K562 (cell line): Measurements from ENCODE around the gene TUBG2. TPM values are rescaled to one million over a fixed set of nuclear protein-coding genes. Genes with fewer than 3 reads are reported as not detected.
A peak's percentile ranks its signal among the peaks of the same experiment; 100 is the strongest.

Experiments
- ARID1B ChIP-seq: fragments of 450-650 bp; IDR thresholded peaks from 2 replicates; pipeline ENCODE4 v1.6.1; 2016; ENCODE audit warnings: antibody characterized with exemption, mild to moderate bottlenecking, inconsistent platforms
- ARID2 ChIP-seq: fragments of 450-650 bp; IDR thresholded peaks from 2 replicates; pipeline ENCODE4 v1.6.1; 2017; ENCODE audit warnings: antibody characterized with exemption, mild to moderate bottlenecking
- CLOCK ChIP-seq: fragments of 250-450 bp; sonication (Bioruptor Pico); IDR thresholded peaks from 2 replicates; pipeline ENCODE4 v1.4.0; 2020; ENCODE audit warnings: mild to moderate bottlenecking, moderate library complexity, borderline replicate concordance
- CSDE1 ChIP-seq, 2 experiments: fragments of 450-650 bp; IDR thresholded peaks; 2 replicates each; pipeline ENCODE4 v1.6.1; 2016; ENCODE audit warnings: mild to moderate bottlenecking in 1 of 2
- DMBX1 ChIP-seq: fragments of 250-450 bp; sonication (Bioruptor Pico); IDR thresholded peaks from 2 replicates; pipeline ENCODE4 v1.8.0; 2022; ENCODE audit warnings: inconsistent platforms, mild to moderate bottlenecking, moderate library complexity, borderline replicate concordance
- DPF2 ChIP-seq: fragments of 450-650 bp; IDR thresholded peaks from 2 replicates; pipeline ENCODE4 v1.6.1; 2016
- E2F3 ChIP-seq: fragments of 250-450 bp; sonication (Bioruptor Pico); IDR thresholded peaks from 2 replicates; pipeline ENCODE4 v1.4.0; 2020; ENCODE audit warnings: mild to moderate bottlenecking
- FOXP1 ChIP-seq: sonication (generic); formaldehyde crosslinking; IDR thresholded peaks from 2 replicates; pipeline ENCODE4 v1.8.0; 2022; ENCODE audit warnings: mild to moderate bottlenecking, missing genetic modification reagents
- HOMEZ ChIP-seq: fragments of 250-450 bp; sonication (Bioruptor Pico); IDR thresholded peaks from 2 replicates; pipeline ENCODE4 v1.4.0; 2020; ENCODE audit warnings: mild to moderate bottlenecking, moderate library complexity
- MCM3 ChIP-seq: fragments of 450-650 bp; IDR thresholded peaks from 2 replicates; pipeline ENCODE4 v1.6.1; 2016
- PHB ChIP-seq: fragments of 250-450 bp; sonication (Bioruptor Pico); IDR thresholded peaks from 2 replicates; pipeline ENCODE4 v1.5.0; 2021
- POLR2A ChIP-seq: fragments of 450-650 bp; conservative IDR thresholded peaks from 2 replicates; pipeline ENCODE4 v1.6.1; 2016
- POLR2AphosphoS5 ChIP-seq: IDR thresholded peaks from 2 replicates; pipeline ENCODE4 v1.6.1; 2011; ENCODE audit warnings: mild to moderate bottlenecking, low read depth, low read length, moderate library complexity; ENCODE audit not compliant: control insufficient read depth, insufficient read depth
- RBM15 ChIP-seq: fragments of 200-400 bp; formaldehyde crosslinking; IDR thresholded peaks from 2 replicates; pipeline ENCODE4 v1.6.1; 2018; ENCODE audit warnings: mild to moderate bottlenecking, low read length, moderate library complexity; ENCODE audit not compliant: insufficient read depth
- polyA plus RNA-seq, 8 experiments: library from polyadenylated mRNA; depleted of rRNA in 4 of 8; stranded (reverse) in 5 of 8; unstranded in 3 of 8; fragments of >200 nt; fragmentation: Nextera tagmentation in 2 of 8; fragmentation: Illumina TruSeq in 1 of 8; extraction: Ambion mirVana in 2 of 8; extraction: Trizol in 1 of 8; gene quantifications; 2 replicates each; pipeline versions ENCODE4 v1.2.1 to v1.2.3, GENCODE V29; 2011 to 2014; ENCODE audit warnings: inconsistent platforms in 1 of 8, missing spikeins in 1 of 8
- total RNA-seq, 7 experiments: library from RNA; depleted of rRNA in 6 of 7; stranded (reverse); fragments of >200 nt in 6 of 7; fragmentation: Illumina TruSeq in 2 of 7; extraction: Trizol in 2 of 7; gene quantifications; 2 replicates each; pipeline versions ENCODE4 v1.2.1 to v1.2.3, GENCODE V29; 2011 to 2021; ENCODE audit warnings: low replicate concordance in 1 of 7
- TF ChIP-seq, protein P1 (sequence below): fragments of 200-400 bp; formaldehyde crosslinking; IDR thresholded peaks from 2 replicates; pipeline ENCODE4 v1.6.1; 2017; ENCODE audit warnings: mild to moderate bottlenecking, low read depth, low read length, moderate library complexity
- TF ChIP-seq, protein P2 (sequence below): fragments of 250-450 bp; sonication (Bioruptor Pico); IDR thresholded peaks from 2 replicates; pipeline ENCODE4 v1.5.0; 2021
- TF ChIP-seq, protein P3 (sequence below): fragments of 250-450 bp; sonication (Bioruptor Pico); IDR thresholded peaks from 2 replicates; pipeline ENCODE4 v1.5.0; 2020; ENCODE audit warnings: mild to moderate bottlenecking, borderline replicate concordance

TUBG2 gene
- total and polyA plus RNA-seq, 9 of the 15 experiments (the other 6 are each of a cell fraction or from before 2014, with no cell fraction given) = 0.09 to 0.80 (median 0.24) TPM; not detected in 2

DNA sequence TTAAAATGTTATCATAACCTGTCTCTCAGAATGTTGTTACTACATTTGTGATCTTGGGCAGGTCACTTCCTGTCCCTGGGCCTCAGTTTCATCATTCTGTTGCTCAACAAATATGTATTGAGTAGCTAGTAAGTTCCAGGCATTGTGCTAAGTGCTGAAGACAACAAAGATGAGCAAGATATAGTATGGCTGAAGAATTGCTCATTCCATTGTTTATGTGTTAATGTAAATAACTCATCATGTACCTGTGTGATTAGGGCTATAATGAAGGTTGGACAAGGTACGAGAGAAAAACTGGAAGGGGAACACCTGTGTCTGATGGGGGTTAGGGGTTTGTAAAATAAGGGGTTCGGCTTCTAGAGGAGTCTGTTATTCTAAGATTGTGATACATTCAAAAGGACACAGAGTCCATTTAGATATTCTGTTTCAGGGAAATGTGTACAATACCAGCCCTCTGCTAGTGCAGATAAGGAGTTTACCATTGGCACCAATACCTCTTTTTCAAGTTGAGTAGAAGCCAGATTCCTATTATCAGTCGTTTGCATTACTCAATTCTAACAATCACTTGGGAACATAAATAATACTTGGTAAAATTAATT is 29.6 kb upstream of the TUBG2 start (continued):
- TF ChIP-seq HOMEZ (CRISPR knock-in tag) (no peak), FOXP1 (CRISPR knock-in tag) (no peak), PHB (no peak), MCM3 (no peak), E2F3 (no peak), CLOCK (CRISPR knock-in tag) (no peak), POLR2A (no peak), POLR2AphosphoS5 (peak; percentile 55; the same call in 1 of the 2 replicates), ARID2 (no peak), DPF2 (peak; percentile 78), ARID1B (peak; percentile 95), RBM15 (no peak), CSDE1 (IDR thresholded peaks at IDR 0.05) (no peak), DMBX1 (CRISPR knock-in tag) (peak; percentile 22; the same call in 1 of the 2 replicates)
- TF ChIP-seq, protein P1, sequence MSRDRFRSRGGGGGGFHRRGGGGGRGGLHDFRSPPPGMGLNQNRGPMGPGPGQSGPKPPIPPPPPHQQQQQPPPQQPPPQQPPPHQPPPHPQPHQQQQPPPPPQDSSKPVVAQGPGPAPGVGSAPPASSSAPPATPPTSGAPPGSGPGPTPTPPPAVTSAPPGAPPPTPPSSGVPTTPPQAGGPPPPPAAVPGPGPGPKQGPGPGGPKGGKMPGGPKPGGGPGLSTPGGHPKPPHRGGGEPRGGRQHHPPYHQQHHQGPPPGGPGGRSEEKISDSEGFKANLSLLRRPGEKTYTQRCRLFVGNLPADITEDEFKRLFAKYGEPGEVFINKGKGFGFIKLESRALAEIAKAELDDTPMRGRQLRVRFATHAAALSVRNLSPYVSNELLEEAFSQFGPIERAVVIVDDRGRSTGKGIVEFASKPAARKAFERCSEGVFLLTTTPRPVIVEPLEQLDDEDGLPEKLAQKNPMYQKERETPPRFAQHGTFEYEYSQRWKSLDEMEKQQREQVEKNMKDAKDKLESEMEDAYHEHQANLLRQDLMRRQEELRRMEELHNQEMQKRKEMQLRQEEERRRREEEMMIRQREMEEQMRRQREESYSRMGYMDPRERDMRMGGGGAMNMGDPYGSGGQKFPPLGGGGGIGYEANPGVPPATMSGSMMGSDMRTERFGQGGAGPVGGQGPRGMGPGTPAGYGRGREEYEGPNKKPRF = no peak
- TF ChIP-seq, protein P2, sequence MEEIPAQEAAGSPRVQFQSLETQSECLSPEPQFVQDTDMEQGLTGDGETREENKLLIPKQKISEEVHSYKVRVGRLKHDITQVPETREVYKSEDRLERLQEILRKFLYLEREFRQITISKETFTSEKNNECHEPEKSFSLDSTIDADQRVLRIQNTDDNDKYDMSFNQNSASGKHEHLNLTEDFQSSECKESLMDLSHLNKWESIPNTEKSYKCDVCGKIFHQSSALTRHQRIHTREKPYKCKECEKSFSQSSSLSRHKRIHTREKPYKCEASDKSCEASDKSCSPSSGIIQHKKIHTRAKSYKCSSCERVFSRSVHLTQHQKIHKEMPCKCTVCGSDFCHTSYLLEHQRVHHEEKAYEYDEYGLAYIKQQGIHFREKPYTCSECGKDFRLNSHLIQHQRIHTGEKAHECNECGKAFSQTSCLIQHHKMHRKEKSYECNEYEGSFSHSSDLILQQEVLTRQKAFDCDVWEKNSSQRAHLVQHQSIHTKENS (CRISPR knock-in tag) = no peak
- TF ChIP-seq, protein P3, sequence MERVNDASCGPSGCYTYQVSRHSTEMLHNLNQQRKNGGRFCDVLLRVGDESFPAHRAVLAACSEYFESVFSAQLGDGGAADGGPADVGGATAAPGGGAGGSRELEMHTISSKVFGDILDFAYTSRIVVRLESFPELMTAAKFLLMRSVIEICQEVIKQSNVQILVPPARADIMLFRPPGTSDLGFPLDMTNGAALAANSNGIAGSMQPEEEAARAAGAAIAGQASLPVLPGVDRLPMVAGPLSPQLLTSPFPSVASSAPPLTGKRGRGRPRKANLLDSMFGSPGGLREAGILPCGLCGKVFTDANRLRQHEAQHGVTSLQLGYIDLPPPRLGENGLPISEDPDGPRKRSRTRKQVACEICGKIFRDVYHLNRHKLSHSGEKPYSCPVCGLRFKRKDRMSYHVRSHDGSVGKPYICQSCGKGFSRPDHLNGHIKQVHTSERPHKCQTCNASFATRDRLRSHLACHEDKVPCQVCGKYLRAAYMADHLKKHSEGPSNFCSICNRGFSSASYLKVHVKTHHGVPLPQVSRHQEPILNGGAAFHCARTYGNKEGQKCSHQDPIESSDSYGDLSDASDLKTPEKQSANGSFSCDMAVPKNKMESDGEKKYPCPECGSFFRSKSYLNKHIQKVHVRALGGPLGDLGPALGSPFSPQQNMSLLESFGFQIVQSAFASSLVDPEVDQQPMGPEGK (CRISPR knock-in tag) = no peak
